Measurements from ENCODE around the gene OPHN1. TPM values are rescaled to one million over a fixed set of nuclear protein-coding genes. Genes with fewer than 3 reads are reported as not detected.
A peak's percentile ranks its signal among the peaks of the same experiment; 100 is the strongest.

The OPHN1 gene
- total RNA-seq, 3 donors from 2014 or later = 7.5 to 9.5 (median 7.6) TPM

GRCh38 chrX:68451720-68452119 is 18.4 kb upstream of the OPHN1 start:
- H3K4me1 ChIP-seq (ENCODE audit: low read depth) = no peaks in the 10 kb centered on the region
- intact Hi-C loops (cut with DNase I, micrococcal nuclease) = no loop called here
- ATAC-seq = no peak

GRCh38 chrX:68443155-68443868 is 10.0 kb upstream of the OPHN1 start:
- ATAC-seq = no peak
- H3K4me3 ChIP-seq = no peak overlapping the region
- intact Hi-C loops (cut with DNase I, micrococcal nuclease) = no loop called here
- no peak for TF ChIP-seq CTCF (IDR thresholded peaks at IDR 0.05)
- DNase-seq = no peak
- no peaks in the 10 kb centered on the region for H3K36me3 ChIP-seq (ENCODE audit: low read depth)
- H3K9me3 ChIP-seq = no peaks in the 10 kb centered on the region
- H3K4me1 ChIP-seq (ENCODE audit: low read depth) = no peaks in the 10 kb centered on the region

More at GRCh38 chrX:68451720-68452119, 18.4 kb upstream of the OPHN1 start:
- no peaks in the 10 kb centered on the region for H3K36me3 ChIP-seq (ENCODE audit: low read depth)
- H3K4me3 ChIP-seq = no peak overlapping the region
- DNase-seq = no peak
- no peak for TF ChIP-seq CTCF (IDR thresholded peaks at IDR 0.05)
- no peaks in the 10 kb centered on the region for H3K9me3 ChIP-seq

- H3K4me3 ChIP-seq = no peak overlapping the region
Measured at GRCh38 chrX:68440940-68441339, 7.6 kb upstream of the OPHN1 start.

GRCh38 chrX:68440442-68440841 is 7.1 kb upstream of the OPHN1 start:
- ATAC-seq (no peak), DNase-seq (no peak)
- H3K4me1 ChIP-seq (ENCODE audit: low read depth) = no peaks in the 10 kb centered on the region
- TF ChIP-seq CTCF (IDR thresholded peaks at IDR 0.05) = no peak
- intact Hi-C loops (cut with DNase I, micrococcal nuclease) = no loop called here
- H3K9me3 ChIP-seq = no peaks in the 10 kb centered on the region
- no peaks in the 10 kb centered on the region for H3K36me3 ChIP-seq (ENCODE audit: low read depth)
- H3K4me3 ChIP-seq = no peak overlapping the region

More at GRCh38 chrX:68440940-68441339, 7.6 kb upstream of the OPHN1 start:
- intact Hi-C loops (cut with DNase I, micrococcal nuclease) = no loop called here
- Histone ChIP-seq H3K36me3 (ENCODE audit: low read depth) (no peaks in the 10 kb centered on the region), H3K4me1 (ENCODE audit: low read depth) (no peaks in the 10 kb centered on the region), H3K9me3 (no peaks in the 10 kb centered on the region)
- DNase-seq (peak in 2 of 3 donors; percentile 22 to 79), ATAC-seq (peak; percentile 60)
- no peak for TF ChIP-seq CTCF (IDR thresholded peaks at IDR 0.05)

GRCh38 chrX:68439341-68439740 is 6.0 kb upstream of the OPHN1 start:
- Histone ChIP-seq H3K4me3 (no peak overlapping the region), H3K4me1 (ENCODE audit: low read depth) (no peaks in the 10 kb centered on the region), H3K36me3 (ENCODE audit: low read depth) (no peaks in the 10 kb centered on the region), H3K9me3 (no peaks in the 10 kb centered on the region)
- intact Hi-C loops (cut with DNase I, micrococcal nuclease) = no loop called here
- no peak for ATAC-seq
- DNase-seq = no peak
- TF ChIP-seq CTCF (IDR thresholded peaks at IDR 0.05) = no peak

Measured in mucosa of descending colon (tissue), 3 donors.